ENCODE results near the gene TGM2.

The TGM2 gene

DNA sequence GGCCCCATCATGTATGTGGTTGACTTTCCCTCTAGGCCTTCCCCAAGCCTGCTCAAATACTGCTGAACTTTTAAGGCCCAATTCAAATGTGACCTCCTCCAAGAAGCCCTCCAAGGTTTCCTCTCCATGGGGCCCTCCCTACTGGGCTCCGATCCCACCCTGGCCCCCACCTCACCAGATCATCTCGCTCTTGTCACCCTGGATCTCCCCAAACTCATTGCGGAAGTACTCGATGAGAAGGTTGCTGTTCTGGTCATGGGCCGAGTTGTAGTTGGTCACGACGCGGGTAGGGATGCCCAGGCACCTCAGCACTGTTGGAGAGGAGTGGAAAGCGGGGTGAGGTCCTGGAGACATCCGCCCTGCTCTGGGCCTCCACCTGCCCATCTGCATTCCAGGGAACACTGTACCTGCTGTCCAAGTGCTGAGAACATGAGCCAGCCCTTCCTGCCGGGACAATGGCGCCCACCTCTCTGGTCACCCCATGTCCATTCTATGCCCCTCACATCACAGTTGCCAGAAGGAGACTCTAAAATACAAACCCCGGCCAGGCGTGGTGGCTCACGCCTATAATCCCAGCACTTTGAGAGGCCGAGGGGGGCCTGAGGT is 23.1 kb downstream of the TGM2 start:
- no peak for DNase-seq

DNA sequence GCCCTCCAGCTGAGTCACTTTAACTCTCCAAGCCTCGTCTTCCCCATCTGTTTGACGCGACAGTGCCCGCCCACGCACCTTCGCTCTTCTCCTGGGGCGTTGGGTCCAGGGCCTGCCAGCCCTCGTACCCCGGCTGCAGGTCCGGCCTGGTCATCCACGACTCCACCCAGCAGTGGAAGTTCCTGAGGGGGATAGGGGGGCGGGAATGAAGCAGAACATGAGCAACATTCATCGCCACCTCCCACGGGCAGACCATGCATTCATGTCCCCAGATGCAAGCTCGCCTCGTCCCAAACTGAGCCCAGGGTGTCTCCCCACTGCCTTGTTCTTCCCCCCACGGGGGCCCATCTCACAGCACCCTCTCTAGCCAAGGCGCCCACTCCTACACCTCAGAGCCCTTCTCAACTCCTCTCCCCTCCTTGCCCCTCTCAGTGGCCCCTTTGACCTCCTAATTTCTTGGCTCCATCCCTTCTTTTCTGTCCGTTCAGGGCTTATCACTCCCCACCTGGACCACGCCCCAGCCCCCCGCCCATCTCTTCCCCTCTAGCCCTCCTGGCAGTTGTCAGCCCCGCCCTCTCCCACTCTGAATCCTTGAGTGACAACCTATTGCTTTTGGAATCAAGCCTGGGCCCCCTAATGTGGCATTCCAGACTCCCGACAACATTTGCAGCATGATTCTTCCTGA is 23.7 kb downstream of the TGM2 start:
- peak; percentile 47 for DNase-seq

- peak; percentile 49 for DNase-seq
These were observed 24.9 kb downstream of the TGM2 start for GRCh38 chr20:38139977-38140753.

DNA sequence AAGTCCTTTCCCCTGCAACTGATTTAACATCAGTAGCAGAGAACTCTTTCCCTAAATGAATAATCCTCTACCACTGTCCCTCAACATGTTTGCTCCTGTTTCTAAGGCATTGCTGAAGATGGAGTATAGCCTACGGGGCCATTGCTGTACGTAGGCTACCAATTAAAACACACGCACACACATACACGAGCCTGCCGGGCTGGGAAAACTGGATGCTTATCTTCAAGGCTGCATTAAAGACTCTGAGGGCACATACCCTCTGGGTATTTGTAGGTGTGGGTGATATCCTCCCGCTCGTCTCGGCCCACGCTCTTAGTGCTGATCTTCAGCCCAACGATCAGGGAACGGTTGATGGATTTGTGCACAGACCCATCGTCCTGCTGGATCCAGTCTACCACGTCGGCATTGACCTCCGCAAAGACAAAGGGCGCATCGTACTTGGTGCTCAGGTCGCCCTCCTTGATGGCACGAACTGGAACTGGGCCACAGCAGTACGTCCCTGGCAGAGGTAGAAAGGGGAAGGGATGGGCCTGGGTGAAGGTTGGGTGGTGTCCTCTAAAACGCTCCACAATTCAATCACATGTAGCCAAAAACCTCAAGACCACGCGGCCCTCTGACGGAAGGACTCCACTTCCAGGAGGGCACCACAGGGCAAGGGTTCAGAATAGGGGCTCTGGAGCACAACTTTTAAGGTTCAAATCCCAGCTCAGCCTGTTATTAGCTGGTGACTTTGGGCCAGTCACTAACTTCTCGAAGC is 25.7 kb downstream of the TGM2 start:
- no peak for DNase-seq

GRCh38 chr20:38138086-38138778 is 26.8 kb downstream of the TGM2 start:
- no peak for DNase-seq

DNA sequence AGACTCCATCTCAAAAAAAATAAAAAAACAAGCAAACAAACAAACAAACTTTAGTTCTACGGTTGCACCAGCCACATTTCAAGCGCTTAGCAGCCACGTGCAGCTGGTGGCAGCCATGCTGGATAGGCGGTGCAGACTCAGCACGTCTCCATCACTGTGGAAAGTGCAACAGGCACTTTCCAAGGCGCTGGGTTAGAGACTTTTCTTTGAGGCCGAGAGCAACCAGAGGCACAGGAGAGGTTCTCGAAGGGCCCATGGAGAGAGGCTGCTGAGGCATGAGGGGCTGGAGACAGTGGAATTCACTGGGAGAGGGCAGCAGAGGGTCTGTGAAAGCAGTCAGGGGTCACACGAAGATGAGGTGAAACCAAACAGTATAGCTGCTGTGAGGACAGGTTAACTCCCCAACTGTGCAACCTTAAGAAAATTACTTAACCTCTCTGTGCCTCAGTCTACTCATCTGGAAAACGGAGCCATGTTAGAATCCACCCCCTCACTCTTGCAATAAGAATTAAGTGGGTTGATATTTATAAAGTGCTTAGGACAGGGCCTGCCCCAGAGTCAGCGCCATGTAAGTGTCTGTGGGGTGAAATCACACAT is 27.5 kb downstream of the TGM2 start:
- no peak for DNase-seq

GRCh38 chr20:38136421-38137245 is 28.4 kb downstream of the TGM2 start:
- no peak for DNase-seq

GRCh38 chr20:38135651-38136420 is 29.2 kb downstream of the TGM2 start:
- no peak for DNase-seq

DNA sequence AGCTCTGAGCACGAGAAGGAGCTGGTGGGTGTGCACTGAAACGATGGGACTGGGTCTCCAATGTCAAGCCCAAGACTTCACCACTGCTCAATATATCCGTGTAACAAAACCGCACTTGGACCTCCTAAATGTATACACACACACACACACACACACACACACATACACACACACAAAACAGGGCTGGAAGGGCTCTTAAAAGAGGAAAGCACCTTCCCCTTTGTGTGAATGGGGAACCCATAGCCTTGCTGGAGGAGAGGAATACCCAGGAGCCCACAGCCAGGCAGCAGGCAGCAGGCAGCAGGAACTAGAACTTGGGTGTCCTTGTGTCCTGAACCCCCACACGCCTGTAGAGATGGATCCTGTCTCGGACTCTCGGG is 29.8 kb downstream of the TGM2 start:
- DNase-seq, result no peak

- DNase-seq, result peak; percentile 38
These were observed 30.4 kb downstream of the TGM2 start for GRCh38 chr20:38134427-38135270.

DNA sequence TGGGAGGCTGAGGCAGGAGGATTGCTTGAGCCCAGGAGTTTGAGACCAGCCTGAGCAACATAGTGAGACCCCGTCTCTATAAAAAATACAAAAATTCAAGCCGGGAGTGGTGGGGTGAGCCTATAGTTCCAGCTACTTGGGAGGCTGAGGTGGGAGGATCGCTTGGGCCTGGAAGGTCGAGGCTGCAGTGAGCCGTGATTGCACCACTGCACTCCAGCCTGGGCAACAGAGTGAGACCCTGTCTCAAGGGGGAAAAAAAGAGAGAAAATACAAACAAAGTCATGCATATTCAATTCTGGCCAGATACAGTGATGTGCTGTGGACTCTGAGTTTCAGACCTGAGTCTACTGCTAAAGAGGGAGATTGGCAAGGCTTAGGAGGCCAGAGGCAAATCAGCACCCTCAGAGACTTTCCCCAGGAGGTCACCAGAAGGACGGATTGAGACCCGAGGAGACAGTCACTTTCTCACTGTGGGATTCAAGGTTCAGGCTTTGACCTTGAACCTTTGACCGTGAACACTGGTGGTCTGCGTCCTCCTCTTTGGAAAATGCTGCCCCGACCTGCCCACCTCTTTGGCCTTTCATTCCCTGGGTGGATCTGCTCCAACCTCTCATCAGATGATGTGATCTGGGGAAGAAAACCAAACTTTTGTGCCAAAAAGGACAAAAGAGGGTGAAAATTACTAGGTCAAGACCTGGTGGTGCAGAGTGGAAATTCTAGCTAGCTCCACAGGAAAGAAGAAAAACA is 31.2 kb downstream of the TGM2 start:
- no peak for DNase-seq

- no peak for DNase-seq
These were observed 32.1 kb downstream of the TGM2 start for GRCh38 chr20:38132910-38133501.

DNA sequence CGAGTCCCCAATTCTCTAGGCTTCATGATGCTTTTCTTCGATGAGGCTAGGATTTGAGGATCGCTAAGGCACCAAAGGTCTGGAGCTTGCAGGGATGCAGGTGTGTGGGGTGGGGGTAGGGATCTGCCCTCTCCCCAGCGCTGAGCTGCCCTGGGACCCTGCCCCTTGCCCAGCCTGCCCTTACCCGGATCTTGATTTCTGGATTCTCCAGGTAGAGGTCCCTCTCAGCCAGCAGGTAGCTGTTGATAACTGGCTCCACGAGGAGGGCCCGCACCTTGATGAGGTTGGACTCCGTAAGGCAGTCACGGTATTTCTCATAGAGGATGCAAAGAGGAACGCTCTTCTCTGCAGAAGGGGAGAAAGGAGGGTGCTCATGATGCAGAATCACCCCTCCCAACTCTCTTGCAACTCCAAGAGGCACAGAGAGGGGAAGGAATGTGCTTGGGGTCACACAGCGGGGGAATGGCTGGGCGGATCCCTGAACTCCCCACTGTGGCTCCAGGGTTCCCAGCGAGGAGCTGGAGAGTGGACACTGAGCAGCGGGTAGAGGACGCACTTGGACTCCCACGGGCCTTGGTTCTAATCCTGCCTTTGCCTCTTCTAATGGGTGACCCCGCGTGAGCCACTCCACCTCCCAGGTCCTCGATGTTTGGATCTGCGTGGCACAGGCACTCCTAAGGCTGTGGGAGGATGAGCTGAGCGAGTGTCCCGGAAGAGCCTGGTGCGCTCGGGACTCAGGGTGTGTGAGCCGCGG is 32.7 kb downstream of the TGM2 start:
- DNase-seq, result no peak

GRCh38 chr20:38131588-38132121 is 33.4 kb downstream of the TGM2 start:
- DNase-seq, result peak; percentile 44

GRCh38 chr20:38130687-38131587 is 34.1 kb downstream of the TGM2 start:
- no peak for DNase-seq

DNA sequence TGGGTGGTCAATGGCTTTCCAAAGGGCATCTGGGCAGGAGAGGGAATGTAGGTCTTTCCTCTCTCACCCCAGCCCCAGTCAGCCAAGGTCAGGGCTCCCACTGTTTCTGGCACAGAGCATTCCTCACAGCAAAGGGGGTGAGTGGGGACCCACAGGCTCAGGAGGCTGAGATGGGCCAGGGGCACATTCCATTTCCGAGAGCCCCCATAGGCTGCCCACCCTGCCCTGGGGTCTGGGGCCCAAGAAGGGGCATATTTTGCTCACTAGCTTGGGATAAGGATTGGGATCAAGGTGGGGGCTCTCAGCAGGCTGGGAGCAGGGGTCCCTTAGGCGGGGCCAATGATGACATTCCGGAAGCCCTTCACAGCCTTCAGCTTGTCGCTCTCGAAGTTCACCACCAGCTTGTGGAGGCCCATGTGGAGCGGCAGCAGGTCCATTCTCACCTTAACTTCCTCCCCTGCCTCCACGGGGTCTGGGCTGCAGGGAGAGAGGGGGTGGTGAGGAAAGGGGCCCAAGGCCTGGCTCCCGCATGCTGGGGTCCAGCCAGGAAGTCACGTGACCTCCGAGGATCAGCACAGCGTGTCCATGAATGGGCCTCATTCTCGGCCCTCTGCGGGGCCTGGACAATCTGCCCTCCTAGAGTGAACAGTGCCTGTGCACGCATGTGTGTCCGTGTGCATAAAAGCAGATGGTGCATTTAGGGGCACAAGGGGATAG is 35.0 kb downstream of the TGM2 start:
- no peak for DNase-seq

All from hematopoietic multipotent progenitor cell treated with erythropoietin and hydrocortisone succinate and interleukin-3 and kit ligand, for 6 days (in vitro differentiated cells).